HG02973 (cell line): Measurements from ENCODE around the gene SEC23B.
"Not testable (repeated sequence)": the region's sequence is repeated elsewhere in the genome, so short reads cannot be mapped to it uniquely, and the experiment has no call there.

Source experiments
- ATAC-seq: cut with Tn5 transposase; IDR thresholded peaks from one replicate; pipeline ENCODE4 v1.9.1; 2021; ENCODE audit warnings: moderate library complexity; ENCODE audit not compliant: unreplicated experiment

The SEC23B gene

DNA sequence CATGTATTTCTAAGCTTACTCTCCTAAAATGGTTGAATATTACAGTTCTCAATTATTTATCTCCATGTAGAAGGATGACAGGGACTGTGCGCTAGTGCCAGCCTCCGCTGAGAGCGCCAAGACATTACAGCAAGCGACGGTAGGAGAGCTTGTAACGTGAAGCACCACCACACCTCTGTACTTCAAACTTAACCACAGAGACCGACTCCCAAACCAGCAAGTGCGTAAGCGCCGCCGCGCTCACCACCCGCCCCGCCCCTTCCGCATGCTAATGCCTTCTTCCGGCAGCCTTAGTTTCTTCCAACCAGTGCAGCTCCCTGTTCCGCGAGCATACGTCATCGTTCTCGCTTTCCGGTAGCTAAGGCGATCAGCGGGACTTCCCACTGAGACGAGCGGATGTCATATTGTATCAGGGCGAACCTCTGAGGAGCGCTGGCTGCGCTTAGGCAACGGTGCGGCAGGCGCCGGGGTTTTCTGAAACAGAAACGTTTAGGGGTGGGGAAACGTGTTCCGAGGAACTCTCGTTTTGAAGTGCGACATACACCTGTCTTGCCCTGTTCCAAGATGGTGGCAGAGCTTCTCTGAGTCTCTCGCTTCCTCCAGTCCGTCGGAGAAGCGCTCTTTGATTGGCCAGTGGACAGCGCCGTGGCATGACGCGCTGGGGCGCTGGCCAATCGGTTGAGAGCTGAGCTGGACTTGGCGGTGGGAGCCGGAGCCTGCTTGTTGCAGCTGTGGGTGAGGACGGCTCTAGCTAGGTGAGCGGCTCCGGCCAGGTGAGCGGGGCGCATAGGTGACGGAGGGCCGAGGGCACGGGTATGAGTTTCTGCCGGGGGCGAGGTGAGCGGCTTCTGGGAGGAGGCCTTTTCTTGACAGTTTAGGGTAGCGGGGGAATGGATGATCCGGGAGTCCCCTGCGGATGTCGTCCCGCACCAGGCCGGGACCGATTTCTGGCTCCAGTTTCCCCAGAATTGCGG lies at the start of gene SEC23B:
SEC23B (plus strand) TSS at position 723 of the 974 bp plus-strand sequence. CDS start 2,896 bp downstream, outside the sequence.
- peak; percentile 92 for ATAC-seq

DNA sequence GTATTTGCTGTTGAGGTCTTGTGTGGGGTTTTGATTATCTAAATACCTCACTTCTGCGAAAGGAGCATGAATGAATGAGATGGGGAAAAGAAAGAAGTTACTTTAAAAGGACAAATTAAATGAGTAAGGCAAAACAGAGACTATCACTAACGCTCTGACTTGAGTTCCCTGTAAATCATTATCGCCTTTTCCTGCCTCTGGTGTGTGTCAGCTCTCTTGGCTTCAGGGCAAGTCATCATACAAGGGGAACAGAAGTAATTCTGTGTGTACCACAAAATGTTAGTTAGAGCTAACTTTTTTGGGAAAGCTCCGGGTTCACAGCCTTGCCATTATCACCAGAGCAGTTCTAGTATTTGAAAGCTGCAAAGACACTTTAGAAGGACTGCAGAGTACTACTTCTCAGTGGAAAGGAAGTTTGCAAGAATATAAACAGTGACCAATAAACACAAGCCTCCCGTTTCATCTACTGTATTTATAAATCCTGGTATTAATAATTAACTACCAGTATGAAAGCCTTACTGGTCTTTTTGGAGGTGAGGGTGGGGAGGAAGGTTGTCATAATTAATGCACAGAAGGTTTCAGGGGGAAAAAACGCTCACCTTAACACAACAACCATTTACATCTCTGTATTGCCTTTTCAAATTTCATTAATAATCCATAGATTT lies 42.1 kb upstream of the SEC23B start:
- no peak for ATAC-seq

GRCh38 chr20:18466574-18466893 lies 41.2 kb upstream of the SEC23B start:
- peak; percentile 6 for ATAC-seq

- ATAC-seq: peak; percentile 96
Observed at GRCh38 chr20:18466894-18467730, 40.6 kb upstream of the SEC23B start, which contains the start of the genes DZANK1 and POLR3F. DZANK1 (minus strand) TSS chr20:18467030; CDS start chr20:18465358, 1,672 bp downstream. POLR3F (plus strand) TSS chr20:18467390; CDS start chr20:18467507, 117 bp downstream.

GRCh38 chr20:18477218-18477617 lies 30.5 kb upstream of the SEC23B start:
- no peak for ATAC-seq

GRCh38 chr20:18477821-18478220 lies 29.9 kb upstream of the SEC23B start:
- no peak for ATAC-seq

- ATAC-seq: no peak
Observed at GRCh38 chr20:18481596-18481995, 26.1 kb upstream of the SEC23B start.

DNA sequence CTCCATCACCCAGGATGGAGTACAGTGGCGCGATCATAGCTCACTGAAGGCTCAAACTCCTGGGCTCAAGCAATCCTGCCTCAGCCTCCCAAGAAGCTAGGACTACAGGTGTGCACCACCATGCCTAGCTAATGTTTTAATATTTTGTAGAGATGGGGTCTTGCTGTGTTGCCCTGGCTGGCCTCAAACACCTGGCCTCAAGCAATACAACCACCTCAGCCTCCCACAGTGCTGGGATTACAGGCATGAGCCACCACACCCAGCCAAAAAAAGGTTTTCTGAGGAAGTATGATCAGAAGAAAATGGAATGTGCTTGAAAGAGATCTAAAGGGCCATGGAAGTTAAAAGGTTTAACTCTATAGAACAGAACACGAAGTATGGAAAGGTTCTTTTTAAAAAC lies 19.4 kb upstream of the SEC23B start:
- ATAC-seq: no peak

DNA sequence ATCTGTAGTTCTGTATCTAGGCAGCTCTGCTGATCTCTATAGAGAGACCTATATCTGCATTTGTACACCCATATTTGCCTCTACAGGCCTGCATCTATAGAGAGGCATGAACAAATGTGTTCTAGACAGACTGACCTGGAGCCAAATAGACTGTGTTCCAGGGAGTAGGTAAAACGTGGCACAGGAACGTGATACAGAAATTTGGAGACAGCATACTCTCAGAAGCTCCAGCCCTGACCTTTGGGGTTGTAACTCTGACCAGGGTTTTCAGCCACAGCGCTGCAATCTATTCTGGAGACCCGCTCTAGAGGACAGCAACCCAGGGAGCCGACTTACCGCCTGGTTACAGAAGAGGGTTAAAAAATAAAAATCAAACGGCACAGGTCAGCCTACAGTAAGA lies 11.7 kb upstream of the SEC23B start:
- no peak for ATAC-seq

- ATAC-seq: peak; percentile 90
Observed at GRCh38 chr20:18496740-18497592, 10.8 kb upstream of the SEC23B start, which contains the start of gene RBBP9. RBBP9 (minus strand) TSS chr20:18497225; CDS start chr20:18497167, 58 bp downstream.

DNA sequence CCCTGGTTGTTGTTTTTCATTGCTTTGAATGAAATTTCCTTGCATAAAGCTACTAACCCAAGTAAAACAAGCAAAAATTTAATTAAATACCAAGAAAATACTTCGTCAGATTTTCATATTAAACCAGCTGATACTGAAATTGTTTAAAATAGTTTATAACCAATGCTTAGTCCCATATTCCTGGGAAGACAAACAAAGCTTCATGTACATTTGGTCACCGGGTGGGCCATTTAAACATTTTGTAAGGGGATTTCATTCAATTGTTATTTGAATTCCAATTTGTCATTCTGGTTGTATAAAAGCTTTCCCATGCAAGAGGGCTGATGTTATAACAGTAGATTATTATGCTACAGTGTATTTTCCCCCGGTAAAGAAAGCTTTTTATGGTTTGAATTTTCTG lies 10.1 kb upstream of the SEC23B start:
- no peak for ATAC-seq

DNA sequence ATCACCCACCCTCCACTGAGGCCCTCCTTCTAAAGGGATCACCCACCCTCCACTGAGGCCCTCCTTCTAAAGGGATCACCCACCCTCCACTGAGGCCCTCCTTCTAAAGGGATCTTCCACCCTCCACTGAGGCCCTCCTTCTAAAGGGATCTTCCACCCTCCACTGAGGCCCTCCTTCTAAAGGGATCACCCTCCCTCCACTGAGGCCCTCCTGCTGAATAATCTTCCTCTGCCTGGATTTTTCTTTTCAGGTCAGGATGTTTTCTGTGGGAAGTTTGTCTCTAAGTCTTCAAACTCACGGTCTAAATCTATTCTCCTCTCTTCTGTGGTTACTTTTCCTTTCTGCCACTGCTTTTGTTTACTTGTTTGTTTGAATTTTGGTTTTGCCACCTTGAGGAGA lies 6.1 kb upstream of the SEC23B start:
- not testable (repeated sequence) for ATAC-seq

- no peak for ATAC-seq
Observed at GRCh38 chr20:18504479-18505060, 3.2 kb upstream of the SEC23B start.

DNA sequence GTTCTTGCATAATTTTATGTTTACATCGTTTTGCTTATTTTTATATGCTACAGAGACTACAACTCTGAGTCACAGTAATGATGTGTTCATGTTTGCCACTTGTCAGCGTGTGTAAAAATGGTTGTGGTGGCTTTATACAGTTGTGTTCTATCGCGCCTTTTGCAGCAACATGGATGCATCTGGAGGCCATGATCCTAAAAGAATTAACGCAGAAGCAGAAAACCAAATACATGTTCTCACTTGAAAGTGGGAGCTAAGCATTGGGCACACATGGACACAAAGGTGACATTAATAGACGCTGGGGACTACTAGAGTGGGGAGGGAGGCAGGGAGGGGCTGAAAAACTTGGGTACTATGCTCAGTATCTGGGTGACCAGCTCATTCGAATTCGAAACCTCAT lies 996 bp upstream of the SEC23B start:
- ATAC-seq: no peak

GRCh38 chr20:18511571-18511970 lies 3.8 kb downstream of the SEC23B start:
- no peak for ATAC-seq

- ATAC-seq: no peak
Observed at GRCh38 chr20:18513208-18513607, 5.5 kb downstream of the SEC23B start.

DNA sequence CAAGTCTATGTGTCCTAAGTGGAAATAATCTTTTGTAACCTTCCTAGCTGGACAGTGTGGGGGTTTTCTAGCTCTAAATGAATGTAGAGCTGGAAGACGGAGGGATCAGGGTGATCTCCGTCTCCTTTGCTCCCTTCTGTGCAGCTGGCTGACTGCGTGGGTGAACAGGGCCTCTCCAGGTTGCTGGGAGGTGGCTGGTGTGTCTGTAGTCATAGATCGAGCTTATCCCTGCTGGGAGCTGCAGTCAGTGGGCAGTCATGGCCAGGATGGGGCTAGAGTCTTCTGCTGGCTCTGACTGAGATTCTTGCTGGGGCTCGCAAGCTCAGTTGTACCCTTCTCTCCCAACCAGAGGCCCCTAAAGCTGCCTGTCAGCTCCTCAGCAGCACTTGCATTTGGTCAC lies 6.4 kb downstream of the SEC23B start:
- no peak for ATAC-seq

GRCh38 chr20:18515973-18516372 lies 8.2 kb downstream of the SEC23B start:
- ATAC-seq: no peak

- ATAC-seq: not testable (repeated sequence)
Observed at GRCh38 chr20:18522066-18522465, 14.3 kb downstream of the SEC23B start.

GRCh38 chr20:18523066-18523465 lies 15.3 kb downstream of the SEC23B start:
- ATAC-seq: no peak
